GM19238 (cell line): ENCODE data around the gene GADD45G.

Experiments
- DNase-seq: peaks from one replicate; pipeline ENCODE4 v3.0.0; 2011; ENCODE audit warnings: low spot score; ENCODE audit not compliant: insufficient read length

The GADD45G gene

DNA sequence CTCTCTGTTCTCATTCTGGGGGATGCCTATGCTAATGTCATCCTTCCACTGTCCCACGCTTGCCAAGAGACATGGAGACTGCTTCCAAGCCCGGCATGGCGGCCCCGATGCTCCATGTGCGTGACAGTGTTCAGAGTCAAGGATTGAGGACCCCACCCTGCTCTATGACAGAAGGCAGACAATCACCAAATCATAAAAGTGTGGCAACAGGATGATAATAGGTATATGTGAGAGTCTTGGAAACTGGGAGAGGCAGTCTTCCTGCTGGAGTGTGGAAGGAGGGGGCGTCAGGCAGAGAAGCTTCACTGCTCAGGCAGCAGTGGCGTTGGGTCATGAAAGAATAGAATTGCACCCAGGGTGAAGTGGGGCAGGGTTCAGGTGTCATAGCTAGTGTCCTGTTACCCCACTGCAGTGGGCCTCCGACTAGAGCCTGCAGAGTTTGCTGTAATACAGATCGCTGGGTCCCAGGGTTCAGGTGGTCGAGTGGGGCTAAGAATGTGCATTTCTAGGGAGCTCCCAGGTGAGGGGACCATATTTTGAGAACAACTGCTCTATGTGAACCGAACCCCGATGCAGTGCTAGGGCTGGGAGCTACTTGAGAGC is 12.5 kb upstream of the GADD45G start:
- DNase-seq, result no peak

DNA sequence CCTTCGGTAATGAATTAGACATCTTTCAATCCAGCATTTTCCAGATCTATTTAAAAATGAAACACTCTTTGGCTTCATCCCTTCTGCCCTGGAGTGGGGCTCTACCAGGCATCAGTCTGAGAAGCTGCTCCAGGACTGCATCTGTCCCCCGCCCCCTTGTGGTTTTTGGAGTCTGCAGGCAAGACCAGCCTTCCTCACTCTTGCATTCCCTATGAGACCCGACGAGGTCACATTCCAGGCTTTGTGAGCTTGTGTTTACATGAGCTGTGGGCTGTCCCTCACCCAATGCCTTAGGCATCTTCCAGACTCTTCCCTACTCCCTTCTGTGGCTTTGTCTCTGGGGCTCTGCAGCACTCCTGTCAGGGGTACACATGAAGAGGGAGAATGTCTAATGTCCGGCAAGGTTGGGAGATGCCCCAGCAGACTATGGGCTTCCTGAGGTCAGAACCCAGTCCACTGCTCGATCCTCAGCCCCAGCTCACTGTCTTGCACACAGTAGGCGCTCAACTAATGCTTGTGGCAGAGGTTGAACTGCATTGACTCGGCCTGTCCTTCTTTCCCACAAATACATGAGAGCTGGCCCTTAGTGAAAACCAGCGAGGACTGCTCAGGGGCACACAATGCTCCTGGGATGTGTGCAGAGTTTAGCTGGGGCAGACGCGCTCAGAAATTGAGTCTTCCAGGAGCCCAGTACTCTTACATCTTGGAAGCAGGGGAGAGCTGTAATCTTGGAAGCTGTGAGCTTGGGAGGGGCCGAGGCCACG is 11.7 kb upstream of the GADD45G start:
- no peak for DNase-seq

- DNase-seq, result peak; percentile 46
Measured at GRCh38 chr9:89593727-89594427, 10.9 kb upstream of the GADD45G start.

- DNase-seq, result no peak
Measured at GRCh38 chr9:89594811-89595550, 9.8 kb upstream of the GADD45G start.

DNA sequence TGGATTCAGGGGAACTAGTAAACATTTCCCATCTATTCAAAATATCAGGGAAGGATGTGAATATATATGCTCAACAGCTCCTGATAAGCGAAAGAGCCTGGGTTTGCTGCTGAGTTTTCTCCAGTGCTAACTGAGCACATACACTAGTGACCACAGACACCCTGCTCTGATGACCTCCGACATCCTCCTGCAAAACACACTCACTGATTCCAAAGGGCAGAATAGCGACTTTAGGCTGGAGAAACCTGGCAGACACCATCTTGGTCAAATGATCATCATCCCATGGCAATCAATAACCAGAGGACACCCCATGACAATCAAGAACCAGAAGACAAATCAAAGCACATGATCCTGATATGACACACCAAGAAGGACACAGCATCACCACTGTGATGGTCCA is 9.2 kb upstream of the GADD45G start:
- DNase-seq, result no peak

GRCh38 chr9:89596937-89597555 is 7.8 kb upstream of the GADD45G start:
- DNase-seq, result no peak

DNA sequence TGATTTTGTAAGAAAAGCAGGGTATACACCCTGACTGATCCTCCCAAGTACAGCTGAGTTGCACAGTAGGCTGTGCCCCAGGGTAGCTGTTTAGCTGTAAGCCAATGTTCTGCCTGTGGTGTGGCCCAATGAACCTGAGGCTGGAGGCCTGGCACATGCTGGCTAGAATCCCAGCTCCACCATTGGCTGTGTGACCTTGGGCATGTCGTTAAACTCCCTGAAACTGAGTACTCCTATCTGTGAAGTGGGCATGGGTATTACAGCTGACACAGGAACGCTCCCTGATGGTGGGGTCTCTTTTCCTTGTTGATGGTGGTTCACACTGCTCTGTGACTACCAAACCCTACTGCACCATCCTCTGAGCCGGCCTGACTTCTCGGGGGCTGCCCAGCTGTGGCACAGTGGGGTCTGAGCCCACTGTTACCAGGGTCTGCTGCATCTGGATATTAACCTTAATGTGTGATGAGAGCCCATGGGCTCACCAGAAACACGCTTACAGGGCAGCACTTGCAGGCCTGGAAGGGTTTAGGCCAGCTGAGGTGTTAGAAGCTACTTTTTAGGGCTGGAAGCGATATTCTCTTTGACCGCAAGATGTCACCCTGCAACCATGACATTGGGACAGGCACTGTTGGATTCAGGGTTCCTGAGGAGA is 7.0 kb upstream of the GADD45G start:
- no peak for DNase-seq

DNA sequence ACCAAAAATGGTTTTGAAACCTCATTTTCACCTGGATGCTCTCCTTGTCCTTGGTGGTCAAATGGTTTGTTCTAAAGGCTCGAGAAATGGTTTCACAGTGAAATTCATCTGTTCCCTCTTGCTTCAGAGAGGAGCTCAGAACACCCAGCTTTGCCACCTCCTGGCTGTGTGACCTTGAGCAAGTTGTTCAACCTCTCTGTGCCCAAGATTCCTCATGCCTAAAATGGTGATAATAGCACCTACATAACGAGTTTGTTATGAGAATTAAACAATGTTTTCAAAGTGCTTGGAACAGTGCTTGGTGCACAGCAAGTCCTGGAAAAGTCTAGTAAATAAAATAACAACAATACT is 6.5 kb upstream of the GADD45G start:
- no peak for DNase-seq

DNA sequence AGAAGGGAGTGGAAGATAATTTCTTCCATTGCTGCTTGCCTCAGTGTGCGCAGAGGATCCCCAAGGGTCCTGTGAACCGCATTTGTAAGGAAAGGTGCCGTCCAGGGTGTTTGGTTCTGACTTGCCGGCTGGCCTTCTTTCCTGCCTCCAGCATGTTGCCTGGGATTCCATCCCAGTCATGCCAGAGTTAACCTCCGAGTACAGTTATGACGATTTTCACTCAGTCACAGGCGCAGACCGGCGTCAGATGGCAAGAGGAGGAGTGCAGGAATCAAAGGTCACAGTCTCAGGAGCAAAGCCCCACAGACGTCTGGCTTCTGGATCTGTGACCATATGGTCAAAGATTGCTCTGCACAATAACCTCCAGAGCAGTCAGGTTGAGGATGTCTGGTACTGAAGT is 5.9 kb upstream of the GADD45G start:
- no peak for DNase-seq

GRCh38 chr9:89600831-89601230 is 4.0 kb upstream of the GADD45G start:
- DNase-seq, result no peak

DNA sequence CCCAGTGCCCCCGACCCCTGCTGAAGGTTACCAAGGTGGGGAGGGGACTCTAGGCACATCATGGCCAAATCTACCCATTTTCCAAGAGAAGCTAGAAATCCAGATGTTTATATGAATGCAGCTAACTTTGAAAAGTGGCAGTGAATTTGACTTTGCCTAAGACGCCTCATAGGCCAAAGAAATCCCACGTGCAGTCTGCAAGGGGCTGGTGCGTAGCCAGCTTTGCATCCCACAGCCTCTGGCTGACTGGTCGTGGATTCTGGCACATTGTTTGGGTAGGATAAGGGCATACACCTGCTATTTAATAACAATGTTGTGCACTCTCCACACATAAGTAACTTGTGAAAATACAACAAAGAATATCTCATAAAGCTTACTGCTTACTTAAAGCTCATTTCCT is 3.5 kb upstream of the GADD45G start:
- no peak for DNase-seq

DNA sequence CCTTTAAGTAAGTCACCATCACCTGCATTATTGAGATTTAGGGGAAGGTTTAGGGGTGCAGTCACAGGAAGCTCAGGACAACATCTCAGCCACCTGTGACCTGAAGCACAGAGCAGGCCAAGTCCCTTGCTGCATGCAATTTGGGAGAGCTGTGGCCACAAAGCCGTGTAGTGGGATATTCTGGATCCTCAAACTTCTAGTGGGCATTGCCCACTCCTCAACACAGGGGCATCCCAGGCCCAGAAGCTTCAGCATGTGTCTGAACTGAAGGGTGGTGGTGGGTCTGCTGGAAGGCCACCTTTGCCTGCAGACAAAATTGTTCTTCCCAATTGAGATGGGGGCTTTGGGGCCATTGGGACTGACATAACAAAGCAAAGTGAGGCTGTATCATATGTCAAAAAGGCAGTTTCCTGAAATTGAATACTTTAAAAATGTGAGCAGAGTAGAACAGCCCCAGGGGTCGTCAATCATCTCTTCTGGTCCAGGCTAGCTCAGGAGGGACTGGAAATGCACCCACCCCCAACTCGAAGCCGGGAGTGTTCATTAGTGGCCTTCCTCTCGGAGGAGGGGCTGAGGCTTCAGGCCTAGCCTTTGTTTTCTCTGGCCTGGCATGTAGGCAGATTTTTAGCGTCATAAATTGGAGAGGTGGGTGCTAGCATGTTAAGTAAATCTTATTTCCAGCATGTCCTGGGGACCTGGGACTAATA is 2.8 kb upstream of the GADD45G start:
- no peak for DNase-seq

- peak; percentile 62 for DNase-seq
Measured at GRCh38 chr9:89602978-89603766, 1.6 kb upstream of the GADD45G start.

DNA sequence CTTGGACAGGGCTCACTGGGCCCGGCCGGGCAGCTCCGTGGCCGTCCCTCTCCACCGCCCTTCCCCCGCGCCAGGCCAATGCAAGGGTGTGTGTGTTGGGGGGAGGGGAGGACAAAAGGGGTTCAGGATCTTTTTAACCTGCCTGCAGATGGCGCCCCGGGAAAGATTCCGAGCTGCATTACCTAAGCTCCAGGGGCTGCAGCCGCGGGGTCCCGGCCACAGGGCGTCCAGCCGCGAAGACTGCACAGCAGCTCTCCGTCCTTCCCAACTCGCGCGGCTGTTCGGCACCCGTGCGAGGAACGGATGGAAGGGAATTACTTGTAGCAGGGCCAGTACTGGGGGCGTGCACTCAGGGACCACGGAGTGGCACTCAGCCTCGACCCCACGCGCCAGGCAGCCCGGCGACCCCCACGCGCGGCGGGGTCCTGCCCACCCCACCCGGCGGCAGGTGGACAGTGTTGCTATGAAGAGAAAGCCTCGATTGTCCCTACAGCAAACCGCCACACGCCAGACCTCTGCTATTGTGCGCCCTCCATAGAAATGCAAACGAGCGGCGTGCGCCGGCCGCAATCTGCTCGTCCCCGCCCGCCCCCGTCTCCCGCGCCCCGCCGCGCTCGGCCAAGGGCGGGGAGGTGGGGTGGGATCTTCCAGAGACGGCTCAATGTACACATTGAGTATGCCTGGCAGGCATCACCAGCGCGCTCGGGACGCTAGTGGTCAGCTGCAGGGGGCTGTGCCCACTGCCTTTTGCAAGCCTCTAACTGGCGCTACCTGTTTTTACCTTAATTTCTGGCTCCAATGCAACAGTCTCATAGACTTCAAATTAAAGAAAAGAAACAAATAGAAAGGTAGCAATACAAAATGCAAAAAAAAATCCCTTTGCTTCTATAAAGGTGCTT is 796 bp upstream of the GADD45G start:
- DNase-seq, result no peak

- no peak for DNase-seq
Measured at GRCh38 chr9:89605465-89606048, 745 bp downstream of the GADD45G start.

DNA sequence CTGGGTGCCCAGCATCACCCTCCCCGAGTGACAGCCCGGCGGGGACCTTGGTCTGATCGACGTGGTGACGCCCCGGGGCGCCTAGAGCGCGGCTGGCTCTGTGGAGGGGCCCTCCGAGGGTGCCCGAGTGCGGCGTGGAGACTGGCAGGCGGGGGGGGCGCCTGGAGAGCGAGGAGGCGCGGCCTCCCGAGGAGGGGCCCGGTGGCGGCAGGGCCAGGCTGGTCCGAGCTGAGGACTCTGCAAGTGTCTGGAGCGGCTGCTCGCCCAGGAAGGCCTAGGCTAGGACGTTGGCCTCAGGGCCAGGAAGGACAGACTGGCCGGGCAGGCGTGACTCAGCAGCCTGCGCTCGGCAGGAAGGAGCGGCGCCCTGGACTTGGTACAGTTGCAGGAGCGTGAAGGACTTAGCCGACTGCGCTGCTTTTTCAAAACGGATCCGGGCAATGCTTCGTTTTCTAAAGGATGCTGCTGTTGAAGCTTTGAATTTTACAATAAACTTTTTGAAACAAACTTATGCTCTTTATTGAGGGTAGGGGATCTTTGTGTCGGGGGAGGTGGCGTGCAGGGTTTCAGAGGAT is 1.3 kb downstream of the GADD45G start:
- no peak for DNase-seq

DNA sequence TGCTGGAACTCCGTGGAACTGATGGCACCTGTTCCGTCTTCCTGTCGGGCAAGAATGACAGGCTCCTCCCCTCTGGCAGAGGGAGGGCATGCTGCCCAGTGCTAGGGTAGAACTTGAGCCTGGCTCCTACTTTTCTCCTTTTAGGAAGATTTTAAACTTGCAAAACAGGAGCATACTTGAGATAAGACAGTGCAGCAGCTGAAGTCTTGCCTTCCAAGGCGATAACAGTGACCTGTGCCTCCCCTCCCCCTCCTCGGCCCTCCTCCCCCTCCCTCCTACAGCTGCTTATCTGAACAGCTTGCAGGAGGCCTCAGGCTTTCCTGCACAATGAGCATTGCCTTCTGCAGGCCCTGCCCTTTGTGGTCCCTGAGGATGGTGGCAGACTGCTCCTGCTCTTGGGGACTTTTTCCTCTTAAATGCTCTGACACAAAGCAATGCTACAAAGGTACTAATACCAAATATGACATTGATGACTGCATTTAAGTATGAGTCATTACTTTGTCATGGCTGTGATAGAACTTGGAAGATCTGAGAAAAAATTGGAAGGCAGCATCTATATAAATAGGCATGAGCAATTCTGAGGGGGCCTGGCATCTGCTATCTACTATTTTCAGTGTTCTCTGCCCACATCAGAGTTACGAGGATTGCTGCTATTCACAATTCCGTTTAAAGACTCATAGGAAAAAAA is 2.0 kb downstream of the GADD45G start:
- DNase-seq, result no peak
